ENCODE measurements around the gene DND1. TPM values are rescaled to one million over a fixed set of nuclear protein-coding genes. Genes with fewer than 3 reads are reported as not detected.
A peak's percentile ranks its signal among the peaks of the same experiment; 100 is the strongest.
"Not testable (repeated sequence)": the region's sequence is repeated elsewhere in the genome, so short reads cannot be mapped to it uniquely, and the experiment has no call there.

DND1 gene
- total RNA-seq, 2 donors from 2014 or later: 0.36 to 26.2 TPM

DNA sequence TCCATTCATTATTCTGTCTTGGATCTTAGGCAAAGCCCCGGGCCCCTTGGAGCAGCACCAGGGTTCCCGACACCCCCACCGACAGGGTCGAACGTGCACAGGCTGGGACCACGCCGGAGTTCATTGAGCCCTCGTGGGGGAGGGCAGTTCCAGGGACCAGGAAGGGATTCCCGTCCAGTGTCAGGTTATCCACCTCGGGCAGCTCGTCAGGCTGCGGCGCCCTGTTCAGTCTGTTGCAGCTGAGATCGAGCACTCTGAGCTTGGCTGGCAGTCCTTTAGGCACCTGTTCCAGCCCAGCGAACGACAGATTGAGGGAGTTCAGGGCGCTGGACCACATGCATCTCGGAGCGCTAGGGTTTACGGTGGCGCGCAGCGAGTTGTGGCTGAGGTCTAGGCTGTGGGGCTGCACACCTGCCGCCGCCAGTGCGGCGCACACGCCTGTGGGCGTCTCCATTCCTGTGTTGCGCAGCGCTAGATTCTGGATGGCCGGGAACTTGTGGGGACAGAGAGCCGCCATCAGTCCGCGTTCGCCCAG is 41.5 kb downstream of the DND1 start:
- Histone ChIP-seq H3K36me3 (no peaks in the 10 kb centered on the region), H3K4me1 (replicated peaks) (no peaks in the 10 kb centered on the region), H3K27ac (peak overlapping the region; percentile 55 to 61), H3K4me3 (peak overlapping the region; percentile 38 to 43), H3K9me3 (no peaks in the 10 kb centered on the region), H3K27me3 (replicated peaks; ENCODE audit: insufficient read depth) (no peaks in the 10 kb centered on the region)
- intact Hi-C loops (cut with DNase I): loop anchor here (10.0 kb wide), 1 partner anchor 257 kb away; no protein-coding TSS in a partner anchor
- TF ChIP-seq, protein P1, sequence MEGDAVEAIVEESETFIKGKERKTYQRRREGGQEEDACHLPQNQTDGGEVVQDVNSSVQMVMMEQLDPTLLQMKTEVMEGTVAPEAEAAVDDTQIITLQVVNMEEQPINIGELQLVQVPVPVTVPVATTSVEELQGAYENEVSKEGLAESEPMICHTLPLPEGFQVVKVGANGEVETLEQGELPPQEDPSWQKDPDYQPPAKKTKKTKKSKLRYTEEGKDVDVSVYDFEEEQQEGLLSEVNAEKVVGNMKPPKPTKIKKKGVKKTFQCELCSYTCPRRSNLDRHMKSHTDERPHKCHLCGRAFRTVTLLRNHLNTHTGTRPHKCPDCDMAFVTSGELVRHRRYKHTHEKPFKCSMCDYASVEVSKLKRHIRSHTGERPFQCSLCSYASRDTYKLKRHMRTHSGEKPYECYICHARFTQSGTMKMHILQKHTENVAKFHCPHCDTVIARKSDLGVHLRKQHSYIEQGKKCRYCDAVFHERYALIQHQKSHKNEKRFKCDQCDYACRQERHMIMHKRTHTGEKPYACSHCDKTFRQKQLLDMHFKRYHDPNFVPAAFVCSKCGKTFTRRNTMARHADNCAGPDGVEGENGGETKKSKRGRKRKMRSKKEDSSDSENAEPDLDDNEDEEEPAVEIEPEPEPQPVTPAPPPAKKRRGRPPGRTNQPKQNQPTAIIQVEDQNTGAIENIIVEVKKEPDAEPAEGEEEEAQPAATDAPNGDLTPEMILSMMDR (IDR thresholded peaks at IDR 0.05): no peak
- TF ChIP-seq POLR2A (IDR thresholded peaks at IDR 0.05) (no peak), POLR2AphosphoS5 (IDR thresholded peaks at IDR 0.05) (no peak)
- 7% methylated on average over 33 of the region's 36 CpGs for WGBS
- DNase-seq (ENCODE audit: low spot score): no peak

DNA sequence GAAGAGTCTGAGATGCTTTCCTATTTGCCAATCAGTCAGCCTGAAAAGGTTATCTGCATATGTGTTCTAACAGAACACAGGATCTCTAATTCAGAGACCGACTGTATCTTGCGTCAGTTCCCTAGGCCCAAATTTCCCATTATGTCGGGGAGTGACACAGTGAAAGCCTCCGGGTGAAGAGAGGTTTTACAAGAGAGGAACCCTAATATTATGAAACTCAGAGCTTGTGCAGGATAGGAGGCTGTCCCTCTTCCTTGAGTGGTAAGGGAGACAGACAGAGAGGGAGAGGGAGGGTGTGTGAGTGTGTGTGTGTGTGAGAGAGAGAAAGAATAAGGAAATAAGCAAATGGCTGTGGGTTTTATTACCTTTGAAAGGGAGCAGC is 42.3 kb downstream of the DND1 start:
- H3K9me3 ChIP-seq: no peaks in the 10 kb centered on the region
- H3K4me1 ChIP-seq (replicated peaks): no peaks in the 10 kb centered on the region
- no peak overlapping the region for H3K27ac ChIP-seq
- DNase-seq (ENCODE audit: low spot score): no peak
- WGBS: 95% methylated on average over 4 of the region's 4 CpGs
- intact Hi-C loops (cut with DNase I): loop anchor here (10.0 kb wide), 1 partner anchor 256 kb away; no protein-coding TSS in a partner anchor
- TF ChIP-seq POLR2AphosphoS5 (IDR thresholded peaks at IDR 0.05): no peak
- TF ChIP-seq, protein P1 (IDR thresholded peaks at IDR 0.05): no peak
- no peak for TF ChIP-seq POLR2A (IDR thresholded peaks at IDR 0.05)
- no peaks in the 10 kb centered on the region for H3K36me3 ChIP-seq
- no peaks in the 10 kb centered on the region for H3K27me3 ChIP-seq (replicated peaks; ENCODE audit: insufficient read depth)
- H3K4me3 ChIP-seq: no peak overlapping the region

DNA sequence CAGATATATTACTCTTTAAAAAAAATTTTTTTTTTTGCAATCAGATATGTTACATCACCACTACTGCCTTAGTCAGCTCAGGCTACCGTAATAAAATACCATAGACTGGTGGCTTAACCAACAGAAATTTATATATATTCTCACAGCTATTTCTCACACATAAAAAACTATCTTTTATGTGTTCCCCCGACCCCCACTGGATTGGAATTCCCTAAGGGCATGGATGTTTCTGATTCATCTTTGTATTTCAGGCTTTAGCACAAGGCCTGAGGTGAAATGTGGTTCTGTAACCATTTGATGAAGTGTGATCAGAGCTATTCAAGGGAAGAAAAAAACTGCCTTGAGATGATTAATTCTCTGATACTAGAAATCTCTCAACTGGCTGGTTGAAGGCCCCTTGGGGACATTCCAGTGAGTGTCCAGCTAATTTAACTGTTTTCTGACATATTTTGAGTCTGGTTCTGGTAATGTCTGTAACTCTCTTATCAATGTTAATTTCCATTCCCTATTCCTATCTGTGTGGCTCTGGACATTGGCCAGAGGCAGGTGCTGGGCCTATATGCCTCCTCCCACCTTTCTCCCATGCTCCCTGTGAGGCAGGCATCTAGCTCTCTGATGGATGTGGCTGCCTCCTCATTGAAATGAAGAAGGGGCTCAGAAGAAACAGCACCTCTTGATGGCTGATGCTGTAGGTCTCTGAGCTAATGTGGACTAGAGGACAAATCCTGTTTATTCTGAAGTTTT is 42.9 kb downstream of the DND1 start:
- intact Hi-C loops (cut with DNase I): loop anchor here (10.0 kb wide), 1 partner anchor 256 kb away; no protein-coding TSS in a partner anchor
- TF ChIP-seq POLR2AphosphoS5 (IDR thresholded peaks at IDR 0.05) (no peak), POLR2A (IDR thresholded peaks at IDR 0.05) (no peak)
- TF ChIP-seq, protein P1 (IDR thresholded peaks at IDR 0.05): no peak
- Histone ChIP-seq H3K27ac (no peak overlapping the region), H3K4me1 (replicated peaks) (no peaks in the 10 kb centered on the region), H3K4me3 (no peak overlapping the region), H3K9me3 (no peaks in the 10 kb centered on the region), H3K27me3 (replicated peaks; ENCODE audit: insufficient read depth) (no peaks in the 10 kb centered on the region), H3K36me3 (no peaks in the 10 kb centered on the region)
- no peak for DNase-seq (ENCODE audit: low spot score)
- 64% methylated on average over 2 of the region's 2 CpGs for WGBS

DNA sequence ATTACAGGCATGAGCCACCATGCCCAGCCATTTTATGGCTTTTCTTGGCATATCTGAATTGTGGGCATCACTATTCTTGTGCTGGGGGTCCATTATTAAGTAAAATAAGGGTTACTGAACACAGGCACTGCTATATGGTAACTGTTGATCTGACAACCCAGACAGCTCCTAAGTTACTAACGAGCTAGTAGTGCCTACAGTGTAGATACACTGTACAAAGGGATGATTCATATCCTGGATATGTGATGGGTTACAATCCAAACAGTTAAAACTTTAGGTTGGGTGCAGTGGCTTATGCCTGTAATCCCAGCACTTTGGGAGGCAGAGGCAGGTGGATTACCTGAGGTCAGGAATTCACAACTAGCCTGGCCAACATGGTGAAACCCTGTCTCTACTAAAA is 44.7 kb downstream of the DND1 start:
- Histone ChIP-seq H3K36me3 (no peaks in the 10 kb centered on the region), H3K27me3 (replicated peaks; ENCODE audit: insufficient read depth) (no peaks in the 10 kb centered on the region), H3K9me3 (no peaks in the 10 kb centered on the region), H3K4me3 (no peak overlapping the region), H3K27ac (no peak overlapping the region), H3K4me1 (replicated peaks) (no peaks in the 10 kb centered on the region)
- DNase-seq (ENCODE audit: low spot score): no peak
- 36% methylated on average over 1 of the region's 1 CpG for WGBS
- intact Hi-C loops (cut with DNase I): no loop called here
- TF ChIP-seq POLR2A (IDR thresholded peaks at IDR 0.05) (no peak), POLR2AphosphoS5 (IDR thresholded peaks at IDR 0.05) (no peak)
- TF ChIP-seq, protein P1 (IDR thresholded peaks at IDR 0.05): no peak

DNA sequence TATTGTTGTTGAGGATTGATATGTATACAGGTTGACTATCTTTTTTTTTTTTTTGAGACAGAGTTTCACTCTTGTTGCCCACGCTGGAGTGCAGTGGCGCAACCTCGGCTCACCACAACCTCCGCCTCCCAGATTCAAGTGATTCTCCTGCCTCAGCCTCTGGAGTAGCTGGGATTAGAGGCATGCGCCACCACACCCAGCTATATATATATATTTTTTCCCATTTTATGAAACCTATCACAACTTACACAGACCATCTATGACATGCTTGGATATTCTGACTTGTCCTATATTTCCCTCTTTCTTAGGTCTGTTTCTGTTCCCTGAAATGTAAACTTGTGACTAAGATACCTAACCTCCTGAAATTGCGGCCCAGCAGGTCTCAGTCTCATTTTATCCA is 45.4 kb downstream of the DND1 start:
- Histone ChIP-seq H3K27ac (no peak overlapping the region), H3K27me3 (replicated peaks; ENCODE audit: insufficient read depth) (no peaks in the 10 kb centered on the region), H3K4me3 (no peak overlapping the region), H3K36me3 (no peaks in the 10 kb centered on the region), H3K9me3 (no peaks in the 10 kb centered on the region), H3K4me1 (replicated peaks) (no peaks in the 10 kb centered on the region)
- intact Hi-C loops (cut with DNase I): no loop called here
- 89% methylated on average over 6 of the region's 6 CpGs for WGBS
- no peak for DNase-seq (ENCODE audit: low spot score)
- TF ChIP-seq POLR2AphosphoS5 (IDR thresholded peaks at IDR 0.05) (no peak), POLR2A (IDR thresholded peaks at IDR 0.05) (no peak)
- TF ChIP-seq, protein P1 (IDR thresholded peaks at IDR 0.05): no peak

DNA sequence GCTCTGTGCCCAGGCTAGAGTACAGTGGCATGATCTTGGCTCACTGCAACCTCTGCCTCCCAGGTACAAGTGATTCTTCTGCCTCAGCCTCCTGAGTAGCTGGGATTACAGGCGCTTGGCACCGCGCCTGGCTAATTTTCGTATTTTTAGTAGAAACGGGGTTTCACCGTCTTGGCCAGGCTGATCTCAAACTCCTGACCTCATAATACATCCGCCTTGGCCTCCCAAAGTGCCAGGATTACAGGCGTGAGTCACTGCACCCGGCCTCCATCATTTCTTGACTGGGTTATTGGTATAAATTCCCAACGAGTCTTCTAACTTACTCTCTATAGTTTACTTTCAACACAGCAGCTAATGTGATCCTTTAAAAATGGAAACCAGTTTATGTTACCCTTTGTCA is 48.5 kb downstream of the DND1 start:
- H3K27ac ChIP-seq; DNase-seq (ENCODE audit: low spot score); H3K27me3 ChIP-seq (replicated peaks; ENCODE audit: insufficient read depth); H3K4me3 ChIP-seq; H3K36me3 ChIP-seq; intact Hi-C loops (cut with DNase I); H3K4me1 ChIP-seq (replicated peaks); H3K9me3 ChIP-seq: not testable (repeated sequence)
- WGBS: 86% methylated on average over 10 of the region's 10 CpGs

DNA sequence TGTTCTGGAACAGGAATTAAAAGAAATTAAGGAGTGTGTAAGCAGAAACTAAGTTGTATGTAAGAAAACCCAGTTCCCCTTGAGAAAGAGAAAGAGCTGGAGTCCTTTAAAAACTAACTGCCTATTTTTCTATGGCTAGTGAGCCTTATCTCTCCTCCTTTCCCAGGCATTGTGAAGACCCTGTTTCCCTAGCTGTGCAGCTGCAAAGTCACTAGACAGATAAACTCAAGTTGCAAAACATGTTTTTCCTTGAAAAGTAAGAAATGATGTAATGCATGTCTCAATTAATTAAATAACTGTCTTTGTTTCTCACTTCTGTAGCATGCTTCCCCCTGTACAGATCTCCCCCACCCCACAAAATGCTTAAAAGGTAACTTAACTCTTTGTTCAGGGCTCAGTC is 50.3 kb downstream of the DND1 start:
- intact Hi-C loops (cut with DNase I); H3K27me3 ChIP-seq (replicated peaks; ENCODE audit: insufficient read depth): not testable (repeated sequence)

More for the DNA sequence above, 50.3 kb downstream of the DND1 start:
- H3K9me3 ChIP-seq; H3K36me3 ChIP-seq; DNase-seq (ENCODE audit: low spot score); H3K4me3 ChIP-seq; H3K27ac ChIP-seq; H3K4me1 ChIP-seq (replicated peaks): not testable (repeated sequence)
